ENCODE measurements around the gene TMEM129.

TMEM129 gene

GRCh38 chr4:1744552-1744951 is 23.4 kb upstream of the TMEM129 start:
- no peak for DNase-seq (ENCODE audit: low read depth)

DNA sequence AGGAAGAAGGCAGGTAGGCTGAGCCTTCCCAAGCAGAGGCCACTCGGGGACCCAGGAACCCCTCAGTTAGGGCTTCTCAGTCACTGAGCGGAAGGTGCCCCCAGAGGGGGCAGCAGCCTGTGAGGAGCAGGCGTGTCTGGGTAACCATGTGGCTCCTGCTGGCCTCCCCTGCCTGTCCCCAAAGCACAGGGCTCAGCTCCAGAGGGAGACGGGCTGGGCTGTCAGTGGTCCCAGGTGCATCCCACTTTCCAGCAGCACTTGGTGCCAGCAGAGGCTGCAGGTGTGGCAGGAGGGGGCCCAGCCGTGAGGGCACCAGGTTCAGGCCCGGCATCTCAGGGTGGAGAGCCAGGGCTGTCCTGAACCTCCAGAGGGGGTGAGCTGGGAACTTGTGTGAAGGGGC is 22.9 kb upstream of the TMEM129 start:
- DNase-seq (ENCODE audit: low read depth): no peak

- no peak for DNase-seq (ENCODE audit: low read depth)
Observed at GRCh38 chr4:1743551-1743950, 22.4 kb upstream of the TMEM129 start.

- no peak for DNase-seq (ENCODE audit: low read depth)
Observed at GRCh38 chr4:1741208-1741607, 20.1 kb upstream of the TMEM129 start.

GRCh38 chr4:1740021-1740545 is 19.0 kb upstream of the TMEM129 start:
- DNase-seq (ENCODE audit: low read depth): no peak

DNA sequence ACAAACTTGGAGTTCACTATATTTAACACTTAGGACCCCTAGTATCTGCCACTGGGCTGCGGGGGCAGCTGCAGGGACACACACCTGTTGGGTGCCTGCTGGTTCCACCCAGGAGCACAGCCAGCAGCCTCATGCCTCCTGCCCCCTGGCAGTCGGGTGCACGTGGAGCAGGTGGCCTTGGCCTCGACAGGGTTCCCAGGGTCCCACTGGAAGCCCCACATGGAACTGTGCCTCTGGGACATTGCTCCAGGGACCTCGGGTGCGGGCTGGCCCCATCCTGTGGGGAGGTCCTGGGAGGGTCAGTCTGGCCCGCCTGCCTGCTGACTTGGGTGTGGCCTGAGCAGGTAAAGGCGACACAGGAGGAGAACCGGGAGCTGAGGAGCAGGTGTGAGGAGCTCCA is 18.2 kb upstream of the TMEM129 start:
- DNase-seq (ENCODE audit: low read depth): no peak

DNA sequence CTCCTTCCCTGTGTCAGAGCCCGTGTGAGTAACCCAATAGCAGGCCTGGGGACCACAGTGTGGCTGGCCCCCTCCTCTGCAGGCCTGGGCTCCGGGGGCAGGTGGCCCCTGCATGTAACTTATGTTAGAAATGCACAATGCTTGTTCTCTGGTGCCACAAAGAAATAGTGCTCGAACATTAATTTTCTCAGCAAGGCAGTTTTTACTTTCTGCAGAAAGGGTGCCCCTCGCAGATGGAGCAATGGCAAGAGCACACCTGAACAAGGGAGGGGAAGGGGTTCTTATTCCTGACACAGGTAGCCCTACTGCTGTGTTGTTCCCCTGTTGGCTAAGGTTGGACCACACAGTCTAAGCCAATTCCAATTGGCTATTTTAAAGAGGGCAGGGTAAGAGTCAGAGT is 17.3 kb upstream of the TMEM129 start:
- no peak for DNase-seq (ENCODE audit: low read depth)

- no peak for DNase-seq (ENCODE audit: low read depth)
Observed at GRCh38 chr4:1737666-1738065, 16.5 kb upstream of the TMEM129 start.

GRCh38 chr4:1736812-1737211 is 15.7 kb upstream of the TMEM129 start:
- DNase-seq (ENCODE audit: low read depth): no peak

DNA sequence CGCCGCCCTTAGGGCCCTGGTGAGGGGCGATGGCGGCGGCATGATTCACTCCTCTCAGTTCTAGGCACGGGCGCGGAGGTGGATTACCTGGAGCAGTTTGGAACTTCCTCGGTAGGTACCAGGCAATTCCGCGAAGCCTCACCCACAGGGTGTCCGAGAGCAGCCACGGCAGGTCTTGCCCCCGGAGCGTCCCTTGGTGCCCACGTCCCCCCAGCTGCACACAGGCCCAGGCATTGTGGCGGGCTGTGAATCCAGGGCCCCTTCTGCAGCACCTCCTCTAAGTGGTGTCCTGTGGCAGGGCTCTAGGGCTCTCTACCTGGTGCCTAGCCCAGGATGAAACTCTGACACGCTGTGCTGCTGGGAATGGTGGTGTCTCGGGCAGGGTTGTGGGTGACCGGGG is 14.1 kb upstream of the TMEM129 start:
- no peak for DNase-seq (ENCODE audit: low read depth)

DNA sequence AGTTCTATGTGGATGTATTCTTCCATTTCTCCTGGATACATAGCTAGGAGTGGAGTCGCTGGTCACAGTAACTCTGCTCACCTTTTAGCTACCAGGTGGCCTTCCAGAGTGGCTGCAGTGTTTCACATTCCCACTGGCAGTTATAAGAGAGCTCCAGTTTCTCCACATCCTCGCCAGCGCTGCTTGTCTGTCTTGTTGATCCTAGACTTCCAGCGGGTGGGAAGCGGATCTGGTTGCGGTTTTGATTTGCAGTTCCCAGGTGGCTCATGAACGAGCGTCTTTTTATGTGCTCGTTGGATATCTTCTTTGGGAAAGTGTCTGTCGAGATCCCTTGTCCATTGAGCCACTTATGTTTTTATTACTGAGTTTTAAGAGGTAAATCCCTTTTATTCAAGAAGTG is 11.8 kb upstream of the TMEM129 start:
- no peak for DNase-seq (ENCODE audit: low read depth)

DNA sequence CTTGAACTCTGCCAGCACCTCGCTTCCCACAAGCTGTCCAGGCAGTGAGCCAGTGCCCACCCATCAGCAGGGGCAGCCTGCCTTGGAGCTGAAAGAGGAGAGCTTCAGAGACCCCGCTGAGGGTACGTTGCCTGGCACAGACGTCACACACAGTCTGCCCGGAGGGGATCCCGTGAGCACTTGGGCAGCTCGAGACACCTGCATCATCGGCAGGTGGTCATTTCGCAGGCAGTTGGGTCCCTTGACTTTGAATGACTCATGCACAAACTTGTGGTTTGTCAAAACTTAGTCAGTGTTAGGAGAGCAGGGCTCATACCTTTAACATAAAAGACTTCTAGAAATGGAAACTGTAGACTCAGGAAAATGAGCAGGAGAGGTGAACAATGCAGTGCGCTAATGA is 10.1 kb upstream of the TMEM129 start:
- DNase-seq (ENCODE audit: low read depth): no peak

GRCh38 chr4:1730532-1731135 is 9.5 kb upstream of the TMEM129 start:
- no peak for DNase-seq (ENCODE audit: low read depth)

DNA sequence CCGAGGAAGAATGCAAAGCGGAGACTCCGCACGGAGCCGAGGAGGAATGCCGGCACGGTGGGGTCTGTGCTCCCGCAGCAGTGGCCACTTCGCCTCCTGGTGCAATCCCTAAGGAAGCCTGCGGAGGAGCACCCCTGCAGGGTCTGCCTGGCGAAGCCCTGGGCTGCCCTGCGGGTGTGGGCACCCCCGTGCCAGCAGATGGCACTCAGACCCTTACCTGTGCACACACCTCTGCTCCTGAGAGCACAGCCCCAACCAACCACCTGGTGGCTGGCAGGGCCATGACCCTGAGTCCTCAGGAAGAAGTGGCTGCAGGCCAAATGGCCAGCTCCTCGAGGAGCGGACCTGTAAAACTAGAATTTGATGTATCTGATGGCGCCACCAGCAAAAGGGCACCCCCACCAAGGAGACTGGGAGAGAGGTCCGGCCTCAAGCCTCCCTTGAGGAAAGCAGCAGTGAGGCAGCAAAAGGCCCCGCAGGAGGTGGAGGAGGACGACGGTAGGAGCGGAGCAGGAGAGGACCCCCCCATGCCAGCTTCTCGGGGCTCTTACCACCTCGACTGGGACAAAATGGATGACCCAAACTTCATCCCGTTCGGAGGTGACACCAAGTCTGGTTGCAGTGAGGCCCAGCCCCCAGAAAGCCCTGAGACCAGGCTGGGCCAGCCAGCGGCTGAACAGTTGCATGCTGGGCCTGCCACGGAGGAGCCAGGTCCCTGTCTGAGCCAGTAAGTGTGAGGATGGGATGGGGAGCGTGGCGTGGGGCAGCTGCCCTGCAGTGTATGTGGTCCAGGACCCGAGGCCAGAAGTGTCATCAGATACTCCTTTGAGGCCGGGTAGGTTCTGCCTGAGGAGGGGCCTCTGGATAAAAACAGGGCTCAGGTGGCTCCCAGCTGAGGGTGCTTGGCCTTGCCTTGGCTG is 7.2 kb upstream of the TMEM129 start:
- DNase-seq (ENCODE audit: low read depth): no peak

- DNase-seq (ENCODE audit: low read depth): peak; percentile 82
Observed at GRCh38 chr4:1727117-1728031, 6.3 kb upstream of the TMEM129 start.

DNA sequence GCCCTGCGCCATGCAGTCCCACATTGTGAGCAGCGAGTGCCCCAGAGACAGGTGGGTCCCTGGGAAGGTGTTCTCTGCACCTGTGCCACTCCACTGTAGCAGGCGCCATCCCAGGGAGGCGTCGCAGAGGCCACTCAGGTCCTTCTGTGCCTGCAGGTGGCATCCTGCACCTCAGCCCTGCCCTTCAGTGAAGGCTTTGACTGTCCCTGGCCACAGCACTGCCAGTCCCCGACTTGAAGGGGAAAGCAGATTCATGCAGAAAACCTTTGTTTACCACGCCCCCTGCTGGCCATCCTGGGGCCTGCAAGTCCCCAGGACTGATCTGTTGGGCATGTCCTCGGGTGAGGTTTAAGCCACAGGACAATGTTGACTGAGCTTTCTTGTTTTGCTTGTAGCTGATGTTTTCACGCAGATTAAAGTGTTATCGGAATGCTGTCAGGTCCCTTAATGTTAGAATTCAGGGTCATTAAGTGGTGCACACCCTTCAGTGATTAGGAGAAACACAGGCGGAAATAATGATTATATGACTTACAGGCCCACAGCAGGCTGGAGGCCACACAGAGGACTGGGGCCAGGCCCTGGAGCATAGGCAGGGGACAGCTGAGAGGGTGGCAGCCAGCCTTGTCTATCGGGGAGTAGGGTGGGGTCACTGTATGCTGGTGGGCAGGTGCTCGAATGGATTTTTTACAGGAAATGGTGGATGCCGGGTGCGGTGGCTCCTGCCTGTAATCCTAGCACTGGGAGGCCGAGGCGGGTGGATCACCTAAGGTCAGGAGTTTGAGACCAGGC is 5.2 kb upstream of the TMEM129 start:
- DNase-seq (ENCODE audit: low read depth): peak; percentile 66

- no peak for DNase-seq (ENCODE audit: low read depth)
Observed at GRCh38 chr4:1725521-1725920, 4.4 kb upstream of the TMEM129 start.

DNA sequence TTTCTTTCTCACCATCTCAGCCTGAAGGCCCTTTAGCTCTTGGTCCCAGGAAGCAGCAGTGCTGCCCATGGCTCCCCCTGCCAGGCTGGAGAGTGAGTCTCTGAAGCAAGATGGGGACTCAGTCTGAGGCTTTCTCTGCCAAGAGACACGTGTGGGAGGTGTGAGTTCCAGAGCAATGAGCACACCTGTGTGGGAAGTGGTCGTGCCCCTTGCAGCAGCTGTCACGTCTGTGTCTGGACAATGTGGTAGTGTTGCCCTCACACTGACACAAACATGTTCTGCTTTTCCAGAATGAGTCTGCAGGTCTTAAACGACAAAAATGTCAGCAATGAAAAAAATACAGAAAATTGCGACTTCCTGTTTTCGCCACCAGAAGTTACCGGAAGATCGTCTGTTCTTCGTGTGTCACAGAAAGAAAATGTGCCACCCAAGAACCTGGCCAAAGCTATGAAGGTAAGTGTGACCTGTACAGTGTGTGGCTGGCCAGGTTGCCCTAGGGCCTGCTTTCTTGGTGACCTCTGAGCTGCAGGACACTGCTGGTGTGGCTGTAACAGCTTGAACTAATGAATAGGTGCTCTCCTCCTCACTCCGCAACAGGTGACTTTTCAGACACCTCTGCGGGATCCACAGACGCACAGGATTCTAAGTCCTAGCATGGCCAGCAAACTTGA is 2.1 kb upstream of the TMEM129 start:
- DNase-seq (ENCODE audit: low read depth): no peak

GRCh38 chr4:1722551-1723118 is 1.5 kb upstream of the TMEM129 start:
- no peak for DNase-seq (ENCODE audit: low read depth)

All from amniotic epithelial cell (primary cell).